IMR-90 (cell line): ENCODE results near the gene SMAP1.

Source experiments
- CEBPB ChIP-seq: IDR thresholded peaks from 2 replicates; pipeline ENCODE4 v1.6.1; 2012; ENCODE audit warnings: low read depth, low read length, improper control_type of control experiment
- MAFK ChIP-seq: IDR thresholded peaks from 2 replicates; pipeline ENCODE4 v1.6.1; 2012; ENCODE audit warnings: low read depth, low read length, improper control_type of control experiment
- POLR2A ChIP-seq: IDR thresholded peaks from 2 replicates; pipeline ENCODE4 v1.6.1; 2012; ENCODE audit warnings: mild to moderate bottlenecking, low read depth, low read length
- TF ChIP-seq, protein P1 (sequence below): conservative IDR thresholded peaks from 2 replicates; pipeline ENCODE4 v1.5.1; 2012; ENCODE audit warnings: mild to moderate bottlenecking, low read depth, low read length, improper control_type of control experiment
- TF ChIP-seq, protein P2 (sequence below): fragments of 150-350 bp; IDR thresholded peaks from 2 replicates; pipeline ENCODE4 v1.6.1; 2017; ENCODE audit warnings: mild to moderate bottlenecking, antibody characterized with exemption, low read length, low read depth
- TF ChIP-seq, protein P3 (sequence below): fragments of 150-350 bp; IDR thresholded peaks from 2 replicates; pipeline ENCODE4 v1.6.1; 2016; ENCODE audit warnings: low read depth, mild to moderate bottlenecking, low read length, moderate library complexity, borderline replicate concordance

DNA sequence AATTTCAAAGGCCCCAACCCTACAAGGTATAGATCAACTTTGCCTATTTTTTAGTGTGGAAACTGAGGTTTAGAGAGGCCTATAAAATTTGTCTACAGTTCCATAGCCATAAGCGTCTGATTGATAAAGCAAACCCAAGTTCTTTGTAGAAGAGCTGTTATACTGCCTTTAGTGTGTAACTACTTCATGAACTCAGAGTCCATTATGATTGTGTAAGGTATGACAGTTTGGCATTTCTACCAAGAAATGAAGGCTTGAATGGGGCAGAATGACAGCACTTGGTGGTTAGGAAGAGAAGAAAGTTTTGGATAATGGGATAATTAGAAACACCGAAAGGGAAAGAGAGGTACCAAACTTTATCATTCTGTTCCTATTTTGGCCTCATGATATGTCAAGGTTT lies 38.1 kb downstream of the SMAP1 start:
- TF ChIP-seq, protein P1, sequence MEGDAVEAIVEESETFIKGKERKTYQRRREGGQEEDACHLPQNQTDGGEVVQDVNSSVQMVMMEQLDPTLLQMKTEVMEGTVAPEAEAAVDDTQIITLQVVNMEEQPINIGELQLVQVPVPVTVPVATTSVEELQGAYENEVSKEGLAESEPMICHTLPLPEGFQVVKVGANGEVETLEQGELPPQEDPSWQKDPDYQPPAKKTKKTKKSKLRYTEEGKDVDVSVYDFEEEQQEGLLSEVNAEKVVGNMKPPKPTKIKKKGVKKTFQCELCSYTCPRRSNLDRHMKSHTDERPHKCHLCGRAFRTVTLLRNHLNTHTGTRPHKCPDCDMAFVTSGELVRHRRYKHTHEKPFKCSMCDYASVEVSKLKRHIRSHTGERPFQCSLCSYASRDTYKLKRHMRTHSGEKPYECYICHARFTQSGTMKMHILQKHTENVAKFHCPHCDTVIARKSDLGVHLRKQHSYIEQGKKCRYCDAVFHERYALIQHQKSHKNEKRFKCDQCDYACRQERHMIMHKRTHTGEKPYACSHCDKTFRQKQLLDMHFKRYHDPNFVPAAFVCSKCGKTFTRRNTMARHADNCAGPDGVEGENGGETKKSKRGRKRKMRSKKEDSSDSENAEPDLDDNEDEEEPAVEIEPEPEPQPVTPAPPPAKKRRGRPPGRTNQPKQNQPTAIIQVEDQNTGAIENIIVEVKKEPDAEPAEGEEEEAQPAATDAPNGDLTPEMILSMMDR: no peak
- TF ChIP-seq, protein P2, sequence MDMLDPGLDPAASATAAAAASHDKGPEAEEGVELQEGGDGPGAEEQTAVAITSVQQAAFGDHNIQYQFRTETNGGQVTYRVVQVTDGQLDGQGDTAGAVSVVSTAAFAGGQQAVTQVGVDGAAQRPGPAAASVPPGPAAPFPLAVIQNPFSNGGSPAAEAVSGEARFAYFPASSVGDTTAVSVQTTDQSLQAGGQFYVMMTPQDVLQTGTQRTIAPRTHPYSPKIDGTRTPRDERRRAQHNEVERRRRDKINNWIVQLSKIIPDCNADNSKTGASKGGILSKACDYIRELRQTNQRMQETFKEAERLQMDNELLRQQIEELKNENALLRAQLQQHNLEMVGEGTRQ: no peak
- TF ChIP-seq POLR2A (no peak), CEBPB (no peak), MAFK (no peak)
- TF ChIP-seq, protein P3, sequence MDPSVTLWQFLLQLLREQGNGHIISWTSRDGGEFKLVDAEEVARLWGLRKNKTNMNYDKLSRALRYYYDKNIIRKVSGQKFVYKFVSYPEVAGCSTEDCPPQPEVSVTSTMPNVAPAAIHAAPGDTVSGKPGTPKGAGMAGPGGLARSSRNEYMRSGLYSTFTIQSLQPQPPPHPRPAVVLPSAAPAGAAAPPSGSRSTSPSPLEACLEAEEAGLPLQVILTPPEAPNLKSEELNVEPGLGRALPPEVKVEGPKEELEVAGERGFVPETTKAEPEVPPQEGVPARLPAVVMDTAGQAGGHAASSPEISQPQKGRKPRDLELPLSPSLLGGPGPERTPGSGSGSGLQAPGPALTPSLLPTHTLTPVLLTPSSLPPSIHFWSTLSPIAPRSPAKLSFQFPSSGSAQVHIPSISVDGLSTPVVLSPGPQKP: no peak
